Left lung (tissue), 14 donors: Measurements from ENCODE around the gene ENDOD1. TPM values are rescaled to one million over a fixed set of nuclear protein-coding genes. Genes with fewer than 3 reads are reported as not detected.

Source experiments
- ATAC-seq: fragments of 200-7000 bp; cut with Tn5 transposase; one replicate; pipeline ENCODE4 v1.9.1; 2020; ENCODE audit warnings: moderate library complexity
- DNase-seq, 4 donors: peaks; one replicate each; pipeline ENCODE4 v3.0.0-alpha.2; 2013 to 2020
- H3K27ac ChIP-seq, 2 donors: fragments of 200-600 bp; sonication (generic) in 1 of 2; one replicate each; pipeline versions ENCODE4 v1.5.0 to v1.8.0; 2020 to 2021
- H3K27me3 ChIP-seq, 2 donors: fragments of 200-600 bp; sonication (generic) in 1 of 2; one replicate each; pipeline versions ENCODE4 v1.5.0 to v1.8.0; 2020 to 2021
- H3K36me3 ChIP-seq, 2 donors: fragments of 200-600 bp; sonication (generic) in 1 of 2; one replicate each; pipeline versions ENCODE4 v1.5.0 to v1.8.0; 2020 to 2021
- H3K4me1 ChIP-seq, 2 donors: fragments of 200-600 bp; one replicate each; pipeline ENCODE4 v1.8.0; 2021
- H3K4me3 ChIP-seq, 2 donors: fragments of 200-600 bp; sonication (generic) in 1 of 2; one replicate each; pipeline versions ENCODE4 v1.5.0 to v1.8.0; 2020 to 2021; ENCODE audit warnings: mild to moderate bottlenecking in 1 of 2
- H3K9me3 ChIP-seq, 2 donors: fragments of 200-600 bp; sonication (generic) in 1 of 2; one replicate each; pipeline versions ENCODE4 v1.5.0 to v1.8.0; 2020 to 2021
- CTCF ChIP-seq, 2 donors: fragments of 200-600 bp; sonication (generic) in 1 of 2; IDR thresholded peaks; one replicate each; pipeline versions ENCODE4 v1.5.0 to v1.8.0; 2021; ENCODE audit warnings: antibody characterized with exemption in 2 of 2
- intact Hi-C, 2 donors: fragments of 100-400 bp; cut with DNase I; formaldehyde crosslinking; loops; one replicate each; pipeline versions ENCODE4 v1.11.2 to v1.14.2; 2022
- long read RNA-seq, 12 donors: library from polyadenylated mRNA in 2 of 12; unstranded in 2 of 12; transcript quantifications; one replicate each; pipeline ENCODE4 v2.0.0 and lab custom pipeline, GENCODE V29; 2019 to 2026
- polyA plus RNA-seq, 6 donors: library from polyadenylated mRNA; unstranded; fragments of 120-200 nt; gene quantifications; one replicate each; pipeline ENCODE4 v1.2.1, GENCODE V29; 2013; ENCODE audit not compliant: insufficient read length in 6 of 6
- total RNA-seq, 2 donors: library from RNA; stranded (reverse); fragmentation: NEBNext Ultra II Directional; extraction: Animal tissue kit (Norgen Biotek cat#: 25700); gene quantifications; one replicate each; pipeline ENCODE4 v1.2.1, GENCODE V29; 2021
- donor health status: DM: no; HTN: yes; CAD: no.
- donor health status: DM: no; HTN: no; CAD: no.

The ENDOD1 gene
- total RNA-seq, result 10 to 100 TPM; 26.1 to 31.2 TPM
- 10 to 100 TPM; 24.2 to 29.6 (median 26.3) TPM for polyA plus RNA-seq
- long read RNA-seq, donor 1, full-length matches to known transcripts, result 13 of 13 reads
- long read RNA-seq, donor 1, partial matches to known transcripts, result 0 of 13 reads
- long read RNA-seq, donor 1, other reads (novel, unspliced or antisense), result 0 of 13 reads
- long read RNA-seq, donor 2, full-length matches to known transcripts, result 11 of 11 reads
- long read RNA-seq, donor 2, partial matches to known transcripts, result 0 of 11 reads
- long read RNA-seq, donor 2, other reads (novel, unspliced or antisense), result 0 of 11 reads
- long read RNA-seq, donor 3, full-length matches to known transcripts, result 5 of 5 reads
- long read RNA-seq, donor 3, partial matches to known transcripts, result 0 of 5 reads
- long read RNA-seq, donor 3, other reads (novel, unspliced or antisense), result 0 of 5 reads
- long read RNA-seq, donor 4, full-length matches to known transcripts, result 10 of 12 reads
- long read RNA-seq, donor 4, partial matches to known transcripts, result 0 of 12 reads
- long read RNA-seq, donor 4, other reads (novel, unspliced or antisense), result 2 of 12 reads
- long read RNA-seq, donor 5, full-length matches to known transcripts, result 10 of 10 reads
- long read RNA-seq, donor 5, partial matches to known transcripts, result 0 of 10 reads
- long read RNA-seq, donor 5, other reads (novel, unspliced or antisense), result 0 of 10 reads
- long read RNA-seq, donor 6, full-length matches to known transcripts, result 12 of 12 reads
- long read RNA-seq, donor 6, partial matches to known transcripts, result 0 of 12 reads
- long read RNA-seq, donor 6, other reads (novel, unspliced or antisense), result 0 of 12 reads
- long read RNA-seq, donor 7, full-length matches to known transcripts, result 2 of 2 reads
- long read RNA-seq, donor 7, partial matches to known transcripts, result 0 of 2 reads
- long read RNA-seq, donor 7, other reads (novel, unspliced or antisense), result 0 of 2 reads
- long read RNA-seq, donor 8, full-length matches to known transcripts, result 8 of 8 reads
- long read RNA-seq, donor 8, partial matches to known transcripts, result 0 of 8 reads
- long read RNA-seq, donor 8, other reads (novel, unspliced or antisense), result 0 of 8 reads
- long read RNA-seq, donor 9, full-length matches to known transcripts, result 1 of 1 reads
- long read RNA-seq, donor 9, partial matches to known transcripts, result 0 of 1 reads
- long read RNA-seq, donor 9, other reads (novel, unspliced or antisense), result 0 of 1 reads
- long read RNA-seq, donor 10, full-length matches to known transcripts, result 13 of 14 reads
- long read RNA-seq, donor 10, partial matches to known transcripts, result 0 of 14 reads
- long read RNA-seq, donor 10, other reads (novel, unspliced or antisense), result 1 of 14 reads
- long read RNA-seq, donor 11, full-length matches to known transcripts, result 20 of 20 reads
- long read RNA-seq, donor 11, partial matches to known transcripts, result 0 of 20 reads
- long read RNA-seq, donor 11, other reads (novel, unspliced or antisense), result 0 of 20 reads
- long read RNA-seq, donor 12, full-length matches to known transcripts, result 6 of 6 reads
- long read RNA-seq, donor 12, partial matches to known transcripts, result 0 of 6 reads
- long read RNA-seq, donor 12, other reads (novel, unspliced or antisense), result 0 of 6 reads

- no peaks in the 10 kb centered on the region for H3K36me3 ChIP-seq
- ATAC-seq (peak; percentile 98), DNase-seq (peak; percentile 85 to 97 (median 87))
- TF ChIP-seq CTCF (IDR thresholded peaks at IDR 0.05), result peak in 1 of 2 donors; percentile 13
- H3K9me3 ChIP-seq, result no peaks in the 10 kb centered on the region
- peaks cover 8 to 40% of the 10 kb centered on the region in 2 donors for H3K4me1 ChIP-seq
- peak within 1 kb of the TSS; percentile 87 to 88 for H3K27ac ChIP-seq
- peaks cover 0 to 14% of the 10 kb centered on the region in 2 donors for H3K27me3 ChIP-seq
- intact Hi-C loops, result no loop called here
- H3K4me3 ChIP-seq, result peak within 1 kb of the TSS; percentile 74 to 75
Observed at GRCh38 chr11:95089620-95090542, at the start of gene ENDOD1. TSS of gene ENDOD1 (plus strand) at chr11:95089846. CDS start at chr11:95089928, 82 bp downstream.

- H3K9me3 ChIP-seq, result no peaks in the 10 kb centered on the region
- intact Hi-C loops, result no loop called here
- H3K4me1 ChIP-seq, result no peaks in the 10 kb centered on the region
- TF ChIP-seq CTCF (IDR thresholded peaks at IDR 0.05), result no peak
- no peak overlapping the region for H3K27ac ChIP-seq
- ATAC-seq, result no peak
- DNase-seq, result no peak
- H3K27me3 ChIP-seq, result peaks cover 0 to 37% of the 10 kb centered on the region in 2 donors
- H3K4me3 ChIP-seq, result no peak overlapping the region
- no peaks in the 10 kb centered on the region for H3K36me3 ChIP-seq
Observed at GRCh38 chr11:95042239-95042638, 47.4 kb upstream of the ENDOD1 start.

GRCh38 chr11:95042906-95043305 lies 46.7 kb upstream of the ENDOD1 start:
- Histone ChIP-seq H3K27ac (no peak overlapping the region), H3K4me3 (no peak overlapping the region), H3K4me1 (no peaks in the 10 kb centered on the region), H3K27me3 (peaks cover 0 to 30% of the 10 kb centered on the region in 2 donors), H3K36me3 (no peaks in the 10 kb centered on the region), H3K9me3 (no peaks in the 10 kb centered on the region)
- DNase-seq (no peak), ATAC-seq (no peak)
- no peak for TF ChIP-seq CTCF (IDR thresholded peaks at IDR 0.05)
- intact Hi-C loops, result no loop called here

GRCh38 chr11:95044010-95044409 lies 45.6 kb upstream of the ENDOD1 start:
- H3K27ac ChIP-seq, result no peak overlapping the region
- TF ChIP-seq CTCF (IDR thresholded peaks at IDR 0.05), result no peak
- H3K4me1 ChIP-seq, result no peaks in the 10 kb centered on the region
- H3K9me3 ChIP-seq, result no peaks in the 10 kb centered on the region
- H3K36me3 ChIP-seq, result no peaks in the 10 kb centered on the region
- H3K4me3 ChIP-seq, result no peak overlapping the region
- ATAC-seq, result no peak
- no peak for DNase-seq
- intact Hi-C loops, result no loop called here
- peaks cover 9 to 22% of the 10 kb centered on the region in 2 donors for H3K27me3 ChIP-seq
